Activated CD8-positive, alpha-beta memory T cell treated with anti-CD3 and anti-CD28 coated beads for 36 hours (primary cell): Measurements from ENCODE around the gene DNASE2B. TPM values are rescaled to one million over a fixed set of nuclear protein-coding genes. Genes with fewer than 3 reads are reported as not detected.

Experiments
- CTCF ChIA-PET: fragments of 350-600 bp; sonication (Branson Sonifier 250); formaldehyde crosslinking; loops from one replicate; lab custom pipeline; 2021; ENCODE audit warnings: antibody characterized with exemption; lab: Charles Lee
- POLR2A ChIA-PET: fragments of 350-600 bp; sonication (Branson Sonifier 250); formaldehyde crosslinking; loops from one replicate; lab custom pipeline; 2021; ENCODE audit warnings: antibody characterized with exemption; lab: Charles Lee
- total RNA-seq, 2 experiments: library from RNA; stranded (reverse); gene quantifications; one replicate each; pipeline ENCODE4 v1.2.3, GENCODE V29; 2021

The DNASE2B gene, protein sequence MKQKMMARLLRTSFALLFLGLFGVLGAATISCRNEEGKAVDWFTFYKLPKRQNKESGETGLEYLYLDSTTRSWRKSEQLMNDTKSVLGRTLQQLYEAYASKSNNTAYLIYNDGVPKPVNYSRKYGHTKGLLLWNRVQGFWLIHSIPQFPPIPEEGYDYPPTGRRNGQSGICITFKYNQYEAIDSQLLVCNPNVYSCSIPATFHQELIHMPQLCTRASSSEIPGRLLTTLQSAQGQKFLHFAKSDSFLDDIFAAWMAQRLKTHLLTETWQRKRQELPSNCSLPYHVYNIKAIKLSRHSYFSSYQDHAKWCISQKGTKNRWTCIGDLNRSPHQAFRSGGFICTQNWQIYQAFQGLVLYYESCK
- not detected for total RNA-seq

DNA sequence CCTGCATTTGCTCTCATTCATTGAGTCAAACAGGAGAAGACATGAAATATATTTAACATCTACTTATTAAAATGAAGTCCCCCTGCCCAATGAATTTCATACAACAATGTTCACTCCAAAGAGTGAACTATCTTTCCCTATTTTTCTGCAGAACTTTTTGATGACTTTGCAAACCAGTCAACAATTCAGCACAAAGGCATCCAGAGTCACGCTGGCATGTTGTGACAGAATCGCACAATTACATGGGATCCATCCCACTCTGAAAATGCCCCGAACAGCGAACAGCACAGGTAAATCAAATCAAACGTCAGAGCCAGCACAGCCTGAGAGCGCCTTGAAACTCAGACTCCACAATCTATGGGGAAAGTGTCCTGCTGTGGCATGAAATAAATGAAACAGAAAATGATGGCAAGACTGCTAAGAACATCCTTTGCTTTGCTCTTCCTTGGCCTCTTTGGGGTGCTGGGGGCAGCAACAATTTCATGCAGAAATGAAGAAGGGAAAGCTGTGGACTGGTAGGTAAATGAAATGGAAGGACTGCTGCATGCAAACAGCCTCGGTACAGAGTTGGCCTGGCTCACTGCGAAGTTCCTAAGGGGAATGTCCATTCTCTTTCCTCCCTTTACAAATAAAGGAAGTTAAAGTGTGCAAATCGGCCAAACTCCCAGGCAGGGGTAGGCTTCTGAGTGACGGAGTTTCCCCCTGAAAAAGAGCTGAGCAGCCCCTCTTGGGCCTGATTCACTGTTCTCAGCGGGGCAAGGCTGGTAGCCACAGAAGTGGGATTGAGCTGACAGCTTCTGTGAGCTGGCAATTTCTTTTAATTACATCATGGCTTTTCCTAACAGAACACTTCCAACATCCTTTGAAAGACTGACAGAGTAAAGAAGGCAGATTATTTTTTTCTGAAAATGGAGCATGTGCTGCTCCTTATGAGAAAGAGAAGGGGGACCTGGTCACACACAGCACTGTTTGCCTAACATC is at the start of gene DNASE2B:
Gene DNASE2B (plus strand): TSS at position 310 of the 981 bp plus-strand sequence. CDS start 81 bp downstream, at position 391.
- ChIA-PET POLR2A (no interaction called here), CTCF (interaction anchor here (1.0 kb wide), 1 partner anchor 9 kb away, joined by 3 read pairs; no protein-coding TSS in a partner anchor)

GRCh38 chr1:84348759-84349158 is 49.5 kb upstream of the DNASE2B start:
- CTCF ChIA-PET: no interaction called here
- POLR2A ChIA-PET: no interaction called here

- ChIA-PET POLR2A (no interaction called here), CTCF (no interaction called here)
These were observed 48.2 kb upstream of the DNASE2B start for GRCh38 chr1:84350104-84350503.

DNA sequence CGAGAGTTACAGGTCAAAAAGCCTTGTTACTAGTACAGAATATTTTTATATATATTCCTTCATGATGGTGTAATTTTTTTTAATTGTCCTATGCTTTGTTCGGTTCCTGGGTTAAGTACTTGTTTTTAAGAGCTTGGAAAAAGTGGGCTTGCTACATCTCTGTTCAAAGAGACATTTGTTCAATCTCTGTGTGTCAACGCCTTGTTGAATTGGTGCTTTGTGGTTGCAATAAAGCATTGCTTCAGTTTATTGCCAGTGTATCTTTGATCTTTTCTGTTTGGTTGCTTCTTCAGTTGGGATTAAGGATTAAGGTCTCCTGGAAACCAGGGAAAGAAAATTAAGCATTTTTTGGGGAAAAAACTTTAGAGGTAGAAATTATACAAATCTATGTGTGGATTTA is 47.7 kb upstream of the DNASE2B start:
- POLR2A ChIA-PET: no interaction called here
- CTCF ChIA-PET: no interaction called here

- ChIA-PET POLR2A (no interaction called here), CTCF (no interaction called here)
These were observed 45.8 kb upstream of the DNASE2B start for GRCh38 chr1:84352298-84353106.

GRCh38 chr1:84353695-84354094 is 44.6 kb upstream of the DNASE2B start:
- CTCF ChIA-PET: no interaction called here
- POLR2A ChIA-PET: no interaction called here

- POLR2A ChIA-PET: no interaction called here
- CTCF ChIA-PET: no interaction called here
These were observed 42.7 kb upstream of the DNASE2B start for GRCh38 chr1:84355556-84355955.

DNA sequence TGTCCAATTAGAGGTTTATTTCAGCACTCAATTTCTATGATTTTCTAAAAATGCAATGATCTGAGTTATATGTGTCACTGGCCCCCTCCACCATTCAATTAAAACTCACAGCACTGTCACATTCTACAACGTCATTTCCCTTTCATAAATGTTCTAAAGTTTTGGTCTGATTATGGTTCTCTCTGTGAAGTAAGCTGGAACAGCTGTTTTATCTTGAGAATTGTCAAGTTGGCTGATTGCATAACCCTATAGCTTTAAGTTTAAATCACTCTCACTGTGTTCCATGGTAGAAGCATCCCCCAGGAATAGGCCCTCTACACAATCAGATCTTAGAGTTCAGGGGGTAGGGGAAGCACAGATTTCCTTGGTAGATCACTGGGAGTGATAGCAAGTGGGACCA is 41.4 kb upstream of the DNASE2B start:
- ChIA-PET CTCF (no interaction called here), POLR2A (no interaction called here)

GRCh38 chr1:84358695-84359094 is 39.6 kb upstream of the DNASE2B start:
- ChIA-PET CTCF (no interaction called here), POLR2A (no interaction called here)

DNA sequence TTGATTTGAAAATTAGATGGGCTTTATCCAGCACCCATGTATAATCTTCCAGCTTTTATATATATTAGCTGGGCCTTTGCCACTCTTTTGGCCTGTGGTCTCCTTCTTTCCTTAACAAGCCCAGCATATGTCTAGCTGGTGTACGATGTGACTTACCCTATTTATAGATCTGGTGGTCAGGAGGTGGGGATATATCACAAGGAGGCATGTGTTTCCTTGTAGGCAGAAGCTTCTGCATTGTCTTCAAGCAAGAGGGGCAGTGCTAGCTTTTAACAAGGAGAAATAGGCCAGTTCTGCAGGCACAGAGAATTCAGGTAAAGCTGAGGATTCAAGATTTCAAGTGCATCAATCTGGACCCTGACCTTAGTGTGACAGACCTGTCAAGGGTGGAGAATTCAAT is 38.0 kb upstream of the DNASE2B start:
- POLR2A ChIA-PET: no interaction called here
- CTCF ChIA-PET: no interaction called here

GRCh38 chr1:84361796-84362195 is 36.5 kb upstream of the DNASE2B start:
- ChIA-PET CTCF (no interaction called here), POLR2A (no interaction called here)

- CTCF ChIA-PET: no interaction called here
- POLR2A ChIA-PET: no interaction called here
These were observed 35.3 kb upstream of the DNASE2B start for GRCh38 chr1:84363019-84363418.

DNA sequence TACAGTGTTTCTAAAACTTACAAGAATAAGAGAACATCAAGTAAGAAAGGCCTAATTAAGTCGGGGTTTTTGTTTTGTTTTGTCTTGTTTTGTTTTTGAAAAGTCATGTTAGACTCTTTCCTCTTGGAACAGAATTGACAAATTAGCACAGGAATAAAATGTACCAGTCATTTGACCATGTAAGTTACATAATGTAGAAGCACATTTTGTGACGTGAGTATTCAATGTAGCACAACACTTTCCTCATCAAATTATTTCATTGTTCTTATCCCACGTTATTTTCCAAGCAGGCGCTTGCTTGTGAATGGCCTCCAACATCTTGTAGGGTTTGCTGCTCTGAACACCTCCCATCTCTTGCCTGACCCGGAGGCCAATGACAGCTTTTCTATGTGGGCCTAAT is 34.7 kb upstream of the DNASE2B start:
- CTCF ChIA-PET: no interaction called here
- POLR2A ChIA-PET: no interaction called here

DNA sequence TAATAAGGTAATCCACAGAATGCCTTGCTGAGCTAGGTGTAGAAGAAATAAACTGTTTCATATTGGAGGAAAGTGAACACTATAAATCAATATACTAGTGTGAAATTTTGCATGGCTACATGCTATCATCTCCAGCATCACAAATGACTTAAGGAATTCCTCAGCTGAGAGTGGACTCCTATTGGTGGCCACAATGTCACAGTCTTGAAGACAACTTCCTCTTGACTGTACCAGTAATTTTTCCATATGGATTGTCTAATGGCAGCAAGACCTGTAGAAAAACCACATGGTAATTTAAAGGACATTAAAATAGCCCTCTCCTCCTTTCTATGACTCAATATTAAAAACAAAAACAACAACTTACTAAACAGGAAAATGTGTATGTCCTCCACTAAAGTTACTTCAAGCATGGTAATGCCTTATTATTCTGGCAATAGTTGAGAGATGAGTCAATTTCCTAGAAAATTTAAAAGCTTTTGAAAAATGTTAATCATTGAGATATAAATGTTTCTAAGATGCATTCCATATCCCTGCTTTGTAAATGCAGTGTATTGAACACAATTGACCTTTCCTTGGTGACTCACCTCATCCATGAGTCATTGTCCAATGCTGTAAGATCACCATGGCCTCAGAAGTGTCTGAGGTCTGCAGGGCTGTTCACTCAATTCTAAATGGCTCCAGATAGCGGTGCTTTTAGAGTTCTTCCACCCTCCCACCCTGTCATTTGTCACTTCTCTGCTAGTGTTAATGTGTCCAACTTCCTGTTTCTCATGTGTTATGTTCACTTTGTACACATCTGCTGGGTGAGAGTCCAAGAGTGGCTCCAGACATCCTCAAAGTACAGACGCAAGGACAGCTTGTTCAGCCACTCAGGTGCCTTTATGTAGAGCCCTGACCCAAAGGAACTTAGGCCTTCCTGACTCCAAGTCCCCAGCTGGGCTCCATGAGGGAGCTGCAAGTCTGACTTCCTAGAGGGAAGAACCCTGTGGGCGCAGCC is 32.8 kb upstream of the DNASE2B start:
- POLR2A ChIA-PET: no interaction called here
- CTCF ChIA-PET: no interaction called here

- ChIA-PET POLR2A (no interaction called here), CTCF (no interaction called here)
These were observed 31.5 kb upstream of the DNASE2B start for GRCh38 chr1:84366786-84367185.

- ChIA-PET POLR2A (no interaction called here), CTCF (no interaction called here)
These were observed 31.1 kb upstream of the DNASE2B start for GRCh38 chr1:84367219-84367618.

- POLR2A ChIA-PET: no interaction called here
These were observed 29.8 kb upstream of the DNASE2B start for GRCh38 chr1:84368441-84368840.

GRCh38 chr1:84370266-84370665 is 28.0 kb upstream of the DNASE2B start:
- CTCF ChIA-PET: no interaction called here

More at GRCh38 chr1:84368441-84368840, 29.8 kb upstream of the DNASE2B start:
- CTCF ChIA-PET: no interaction called here

More at GRCh38 chr1:84370266-84370665, 28.0 kb upstream of the DNASE2B start:
- POLR2A ChIA-PET: no interaction called here
